DND-41 (cell line): ENCODE results near the gene CENPO.

Experiments used
- CTCF ChIP-seq: IDR thresholded peaks from 2 replicates; pipeline ENCODE4 v1.5.1; 2012; ENCODE audit warnings: borderline replicate concordance, low read length, moderate library complexity, mild to moderate bottlenecking; ENCODE audit not compliant: poor library complexity, severe bottlenecking; ENCODE audit errors: extremely low read depth
- EZH2 ChIP-seq: IDR thresholded peaks from 3 replicates; pipeline ENCODE4 v1.6.1; 2012; ENCODE audit warnings: borderline replicate concordance, low read depth, mild to moderate bottlenecking, moderate library complexity, low read length, inconsistent platforms; ENCODE audit not compliant: severe bottlenecking

- TF ChIP-seq CTCF, result no peak
- TF ChIP-seq EZH2, result no peak
Observed at GRCh38 chr2:24842081-24843050, 49.1 kb downstream of the CENPO start.
